SK-N-DZ (cell line): ENCODE measurements around the gene NCOA1.
A peak's percentile ranks its signal among the peaks of the same experiment; 100 is the strongest.
"Not testable (repeated sequence)": the region's sequence is repeated elsewhere in the genome, so short reads cannot be mapped to it uniquely, and the experiment has no call there.

Source experiments
- DNase-seq: peaks from one replicate; pipeline ENCODE4 v3.0.0-alpha.2; 2015; ENCODE audit warnings: low spot score

Gene NCOA1

DNA sequence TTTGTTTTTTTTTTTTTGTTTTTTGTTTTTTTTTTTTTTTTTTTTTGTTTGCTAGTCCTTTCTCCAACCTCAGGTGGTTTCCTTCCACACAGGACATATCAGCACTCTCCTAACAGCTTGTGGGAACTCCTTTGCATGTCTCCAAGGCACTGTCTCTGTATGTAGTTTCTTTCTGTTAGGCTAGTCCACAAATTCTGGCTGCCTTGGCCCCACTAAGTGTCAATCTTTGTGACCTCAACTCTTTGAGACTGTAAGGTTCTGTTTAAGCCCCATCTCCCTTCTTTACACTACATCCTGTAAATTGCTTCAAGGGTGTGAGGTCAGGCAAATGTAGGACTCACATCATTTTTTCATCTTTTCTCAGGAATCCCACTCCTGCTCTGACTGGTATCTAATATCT, 85.1 kb downstream of the NCOA1 start:
- no peak for DNase-seq

DNA sequence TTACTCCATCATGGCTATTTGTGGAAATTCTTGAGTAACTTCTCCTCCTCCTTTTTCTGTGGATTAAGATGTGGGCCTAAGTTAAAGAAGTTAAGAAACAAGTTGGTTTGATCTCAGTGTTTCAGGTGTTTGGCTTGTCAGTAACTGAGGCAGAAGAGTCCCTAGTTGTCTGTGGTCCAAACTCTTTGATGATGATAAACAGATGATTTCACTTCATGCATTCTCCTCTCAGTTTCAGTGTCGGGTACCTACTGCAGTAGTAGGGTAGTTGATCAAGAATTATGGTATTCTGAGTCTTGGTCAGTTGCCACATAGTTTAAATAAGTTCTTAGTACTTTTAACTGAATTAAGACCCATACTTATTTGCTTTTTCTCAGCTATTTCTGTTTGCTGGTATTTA, 85.6 kb downstream of the NCOA1 start:
- DNase-seq: no peak

DNA sequence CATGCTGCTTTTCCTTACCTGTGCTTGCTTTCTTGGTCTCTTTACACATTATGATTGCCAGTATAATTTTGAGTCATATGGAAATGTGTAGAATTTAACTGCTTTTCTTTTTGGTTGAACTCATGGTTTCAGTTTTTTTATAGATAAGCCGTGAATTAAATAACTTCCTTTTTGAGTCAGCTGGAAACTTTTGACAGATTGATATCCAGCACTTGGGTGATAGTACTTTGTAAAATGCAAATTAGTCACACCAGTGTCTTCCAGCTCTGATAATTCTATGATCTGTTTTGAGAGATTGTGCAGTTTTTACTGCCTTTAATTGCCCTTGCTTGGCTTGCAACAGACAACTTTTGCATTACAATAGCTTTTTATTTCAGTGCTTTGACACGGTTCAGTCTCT, 86.4 kb downstream of the NCOA1 start:
- no peak for DNase-seq

DNA sequence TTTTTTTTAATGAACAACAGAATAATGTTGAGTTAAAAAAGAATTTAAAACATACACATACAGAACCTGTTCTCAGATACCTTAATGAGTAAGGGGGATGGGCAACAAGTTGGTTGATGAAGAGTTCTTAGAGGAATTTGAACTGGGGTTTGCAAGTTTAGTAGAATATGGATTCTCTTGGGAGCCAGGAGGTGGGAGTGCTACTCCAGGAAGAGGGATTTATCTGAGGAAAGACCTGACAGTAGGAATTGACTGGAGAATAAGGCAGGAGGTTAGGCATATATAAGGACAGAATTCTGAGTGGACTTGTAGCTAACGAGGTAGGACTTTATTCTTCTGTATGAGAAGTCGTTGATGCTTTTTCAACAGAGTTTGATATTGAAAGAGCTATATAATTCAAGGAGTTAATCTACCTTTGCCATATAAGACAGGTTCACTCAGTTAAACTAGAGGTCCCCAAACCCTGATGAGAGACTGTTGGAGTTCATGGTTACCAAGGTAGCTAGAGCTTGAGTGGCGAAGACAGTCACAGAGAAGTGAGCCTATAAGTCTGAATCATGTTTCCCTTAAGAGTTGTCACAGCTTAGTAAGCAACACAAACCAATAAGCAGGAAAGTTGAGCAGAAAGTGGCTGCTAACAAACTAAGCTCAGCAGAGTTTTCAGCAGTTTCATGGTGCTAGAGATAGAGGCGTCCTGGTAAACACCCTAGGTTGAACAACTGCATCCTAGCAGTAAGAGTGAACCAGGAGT, 88.2 kb downstream of the NCOA1 start:
- no peak for DNase-seq

DNA sequence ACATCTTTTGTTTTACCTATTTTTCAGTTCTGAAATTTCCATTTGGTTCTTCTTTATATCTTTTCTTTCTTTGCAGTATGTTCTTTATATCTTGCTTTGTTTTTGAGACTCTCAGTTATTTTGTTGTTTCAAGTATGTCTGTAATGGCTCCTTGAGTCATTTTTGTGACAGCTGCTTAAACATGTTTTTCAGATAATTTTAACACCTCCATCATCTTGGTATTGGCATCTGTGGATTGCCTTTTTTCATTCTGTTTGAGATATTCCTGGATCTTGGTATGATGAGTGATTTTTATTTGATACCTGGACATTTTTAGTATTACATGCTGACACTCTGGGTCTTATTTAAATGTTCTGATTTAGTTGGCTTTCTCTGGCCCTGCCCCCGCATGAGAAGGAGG, 89.5 kb downstream of the NCOA1 start:
- no peak for DNase-seq

DNA sequence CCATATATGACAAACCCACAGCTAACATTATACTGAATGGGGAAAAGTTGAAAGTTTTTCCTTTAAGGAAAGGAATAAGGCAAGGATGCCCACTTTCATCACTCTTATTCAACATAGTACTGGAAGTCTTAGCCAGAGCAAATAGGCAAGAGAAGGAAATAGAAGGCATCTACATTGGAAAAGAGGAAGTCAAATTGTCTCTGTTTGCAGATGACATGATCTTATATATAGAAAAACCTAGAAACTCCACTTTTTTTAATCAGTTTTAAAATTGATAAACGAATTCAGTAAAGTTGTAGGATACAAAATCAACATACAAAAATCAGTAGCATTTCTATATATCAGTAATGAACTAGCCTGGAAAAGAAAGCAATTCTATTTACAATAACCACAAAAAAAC, 90.9 kb downstream of the NCOA1 start:
- not testable (repeated sequence) for DNase-seq

DNA sequence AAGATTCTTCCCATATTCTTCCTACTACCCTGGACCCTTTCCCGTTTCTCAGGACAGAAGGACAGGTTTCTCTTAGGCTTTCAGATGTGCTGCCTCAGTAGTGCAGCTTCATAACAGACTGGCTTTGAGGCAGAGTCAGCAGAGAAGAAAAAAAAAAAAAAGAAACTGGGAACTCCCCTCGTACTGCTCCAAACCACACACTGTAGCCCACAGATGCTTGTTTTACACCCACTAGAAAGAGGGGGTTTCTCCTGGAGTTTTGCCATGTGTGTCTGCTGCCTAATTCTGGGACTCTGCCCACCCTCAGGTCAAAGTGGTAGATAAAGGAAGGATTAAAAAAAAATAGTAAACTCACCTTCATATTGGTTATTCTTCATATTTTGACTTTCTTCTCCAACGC, 95.9 kb downstream of the NCOA1 start:
- no peak for DNase-seq

DNA sequence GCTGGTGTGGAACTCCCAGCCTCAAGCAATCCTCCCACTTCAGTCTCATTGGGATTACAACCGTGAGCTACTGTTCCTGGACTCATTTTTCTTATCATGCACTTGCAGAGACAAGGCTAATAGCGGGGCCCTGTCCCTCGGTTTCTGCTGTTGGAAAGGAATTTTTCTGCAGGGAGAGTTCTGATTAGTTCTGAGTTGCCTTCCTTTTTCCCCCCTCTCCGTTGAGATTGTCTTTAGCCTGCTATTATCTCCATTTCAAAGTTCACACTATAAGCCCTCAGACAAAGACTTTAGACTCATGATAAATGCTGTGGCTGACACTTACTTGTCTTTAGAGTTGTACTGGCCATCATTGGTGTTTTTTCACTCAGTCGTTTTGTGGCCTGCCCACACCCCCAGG, 97.2 kb downstream of the NCOA1 start:
- no peak for DNase-seq

DNA sequence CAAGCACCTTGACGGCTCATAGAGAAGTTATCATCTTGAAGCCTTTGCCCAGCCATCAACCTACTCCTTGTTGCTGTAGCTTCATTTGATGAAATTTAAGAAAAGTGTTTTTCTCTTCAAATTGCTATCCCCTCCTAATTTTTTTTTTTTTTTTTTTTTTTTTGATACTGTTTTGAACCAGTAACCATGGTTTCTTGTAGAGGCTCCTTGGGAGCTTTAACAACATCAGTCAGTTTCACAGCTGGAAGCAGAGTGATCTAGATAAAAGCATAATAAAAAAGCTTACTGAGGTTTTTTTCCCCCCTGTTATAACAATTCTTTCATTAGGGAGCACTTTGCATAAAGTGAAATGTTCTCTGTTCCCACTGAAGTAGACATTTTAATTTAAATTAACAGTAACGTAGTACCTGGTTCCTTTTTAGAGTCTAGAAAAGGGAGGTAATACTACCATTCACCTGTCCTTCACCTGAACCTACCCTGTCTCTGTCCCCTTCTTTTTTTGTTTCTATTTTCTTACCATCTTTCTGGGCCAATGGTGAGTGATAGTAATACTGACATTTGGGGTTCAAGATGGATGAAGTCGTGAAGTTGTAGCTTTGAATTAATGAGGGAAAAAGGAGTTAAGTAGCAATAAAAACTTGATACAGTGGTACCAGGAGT, 101.5 kb downstream of the NCOA1 start:
- no peak for DNase-seq

DNA sequence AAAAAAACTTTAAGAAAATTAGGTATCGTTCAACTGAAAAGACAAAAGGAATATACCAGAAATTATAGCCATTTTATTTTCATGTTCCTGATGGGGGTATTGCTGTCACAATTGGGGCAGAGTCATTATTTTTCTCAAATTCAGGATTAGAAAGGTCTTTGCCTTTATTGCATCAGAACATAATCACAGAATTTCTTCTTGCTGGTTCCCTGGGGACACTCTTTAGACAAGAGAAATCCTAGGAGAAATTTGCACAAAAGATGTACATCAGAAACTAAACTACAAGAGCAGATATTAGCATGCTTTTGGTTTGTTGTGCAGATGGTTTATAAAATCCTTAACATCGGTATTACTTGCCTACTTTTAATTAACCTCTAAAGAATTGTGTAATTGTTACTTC, 103.2 kb downstream of the NCOA1 start:
- no peak for DNase-seq

DNA sequence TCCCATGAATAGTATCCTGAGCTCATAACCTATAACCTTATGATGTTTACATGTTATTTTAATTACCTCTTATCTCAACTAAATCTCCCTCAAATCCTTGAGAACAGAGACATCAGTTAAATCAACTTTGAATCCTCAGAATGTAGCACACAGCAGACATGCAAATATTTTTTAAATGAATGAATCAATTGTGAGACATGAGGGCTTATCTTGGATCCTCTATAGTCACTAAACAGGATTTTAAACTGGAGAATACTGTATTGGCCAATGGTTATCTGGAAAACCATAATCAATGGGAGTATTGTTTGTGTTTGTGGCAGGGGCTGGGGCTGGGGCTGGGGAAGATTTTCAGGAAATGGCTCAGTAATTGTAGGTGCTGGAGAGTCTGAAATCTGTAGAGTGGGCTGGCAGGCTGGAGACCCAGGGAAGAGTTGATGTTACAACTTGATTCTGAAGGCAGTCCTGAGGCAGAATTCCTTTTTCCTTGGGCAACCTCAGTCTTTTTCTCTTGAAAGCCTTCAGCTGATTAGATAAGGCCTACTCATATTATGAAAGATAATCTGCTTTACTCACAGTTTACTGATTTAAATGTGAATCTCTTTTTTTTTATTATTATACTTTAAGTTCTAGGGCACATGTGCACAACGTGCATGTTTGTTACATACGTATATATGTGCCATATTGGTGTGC, 106.3 kb downstream of the NCOA1 start:
- DNase-seq: no peak

DNA sequence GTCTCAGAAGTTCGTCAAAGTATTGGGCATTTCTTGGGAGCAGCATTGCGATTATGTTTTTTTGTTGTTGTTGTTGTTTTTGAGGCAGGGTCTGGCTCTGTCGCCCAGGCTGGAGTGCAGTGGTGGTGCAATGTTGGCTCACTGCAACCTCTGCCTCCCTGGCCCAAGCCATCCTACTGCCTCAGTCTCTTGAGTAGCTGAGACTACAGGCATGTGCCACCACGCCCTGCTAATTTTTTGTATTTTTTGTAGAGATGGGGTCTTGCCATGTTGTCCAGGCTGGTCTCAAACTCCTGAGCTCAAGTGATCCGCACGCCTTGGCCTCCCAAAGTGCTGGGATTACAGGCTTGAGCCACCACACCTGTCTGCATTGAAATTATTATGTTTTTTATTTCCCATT, 109.1 kb downstream of the NCOA1 start:
- DNase-seq: not testable (repeated sequence)

DNA sequence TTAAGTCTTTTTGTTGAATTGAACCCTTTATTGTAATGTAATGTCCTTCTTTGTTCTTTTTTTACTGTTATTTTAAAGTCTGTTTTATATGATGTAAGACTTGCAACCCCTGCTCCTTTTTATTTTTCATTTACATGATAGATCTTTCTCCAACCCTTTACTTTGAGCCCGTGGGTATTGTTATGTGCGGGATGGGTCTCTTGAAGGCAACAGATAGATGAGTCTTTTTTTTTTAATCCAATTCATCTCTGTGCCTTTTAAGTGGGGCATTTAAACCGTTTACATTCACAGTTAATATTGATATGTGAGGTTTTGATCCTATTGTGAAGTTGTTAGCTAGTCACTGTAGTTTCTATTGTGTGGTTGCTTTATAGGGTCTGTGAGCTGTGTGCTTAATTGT, 120.6 kb downstream of the NCOA1 start:
- DNase-seq: no peak

DNA sequence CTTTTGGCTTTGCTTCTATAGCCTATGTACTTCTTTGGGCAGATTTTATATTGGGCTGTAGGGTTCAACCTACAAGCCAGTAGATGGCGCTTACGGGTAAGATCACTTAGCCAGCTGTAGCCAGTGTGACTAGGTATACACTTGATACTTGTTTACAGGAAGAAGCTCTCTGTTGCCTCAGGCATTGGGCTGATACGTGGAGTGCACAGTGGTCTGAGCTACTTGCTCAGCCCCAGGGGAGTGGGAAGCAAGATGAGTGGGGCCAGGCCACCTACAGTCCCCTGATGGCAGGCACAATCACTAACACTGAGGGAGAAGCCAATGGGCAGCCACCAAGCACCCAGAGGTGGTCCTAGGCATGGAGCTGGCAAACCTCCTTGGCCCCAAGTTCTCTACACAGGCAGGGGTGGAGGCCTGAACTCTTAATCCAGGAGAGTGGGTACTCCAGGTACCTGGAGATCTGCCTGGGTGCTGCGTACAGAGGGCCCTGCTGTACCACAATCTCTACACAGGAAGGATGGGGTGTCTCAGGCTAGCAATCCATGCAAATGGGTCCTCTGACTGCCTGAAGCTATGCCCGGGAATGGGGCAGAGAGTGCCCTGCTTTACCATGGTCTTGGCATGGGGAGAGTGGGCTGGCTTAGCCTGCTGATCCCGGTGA, 122.2 kb downstream of the NCOA1 start:
- peak; percentile 10 for DNase-seq

DNA sequence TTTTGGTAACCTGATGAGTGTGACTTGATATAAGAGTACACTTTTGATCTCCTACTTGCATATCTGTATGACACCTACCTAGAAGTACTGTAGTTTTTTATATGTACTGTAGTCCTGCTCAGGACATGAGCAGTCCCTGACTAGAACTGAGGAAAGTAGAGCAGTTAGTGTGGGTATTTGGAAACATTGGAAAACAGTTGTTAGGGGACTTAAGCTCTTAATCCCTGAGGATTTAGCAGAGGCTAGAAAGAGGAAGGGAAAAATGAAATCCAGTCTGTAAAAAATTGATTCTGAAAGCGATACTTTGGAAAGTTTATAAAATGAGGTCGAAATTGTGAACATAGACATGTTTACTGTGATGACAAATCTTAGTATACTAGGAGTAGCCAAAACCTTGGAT, 125.6 kb downstream of the NCOA1 start:
- no peak for DNase-seq

DNA sequence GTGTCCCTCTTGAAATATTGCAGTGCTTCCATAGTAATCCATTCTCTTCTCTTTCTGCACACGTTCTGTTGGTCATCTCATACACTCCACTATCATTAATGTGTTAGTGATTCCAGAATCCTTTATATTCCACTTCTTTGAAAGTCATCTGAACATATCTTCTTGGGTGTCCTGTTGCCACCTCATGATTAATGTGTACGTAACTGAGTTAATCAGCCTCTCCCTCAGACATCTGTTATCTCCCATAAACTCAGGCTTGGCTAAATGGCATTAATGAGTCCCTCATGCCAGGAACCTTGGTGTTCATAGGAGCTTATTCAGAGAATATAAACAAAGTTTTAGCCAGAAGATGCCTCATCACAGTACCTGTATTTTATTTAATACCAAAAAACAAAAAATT, 126.4 kb downstream of the NCOA1 start:
- no peak for DNase-seq

DNA sequence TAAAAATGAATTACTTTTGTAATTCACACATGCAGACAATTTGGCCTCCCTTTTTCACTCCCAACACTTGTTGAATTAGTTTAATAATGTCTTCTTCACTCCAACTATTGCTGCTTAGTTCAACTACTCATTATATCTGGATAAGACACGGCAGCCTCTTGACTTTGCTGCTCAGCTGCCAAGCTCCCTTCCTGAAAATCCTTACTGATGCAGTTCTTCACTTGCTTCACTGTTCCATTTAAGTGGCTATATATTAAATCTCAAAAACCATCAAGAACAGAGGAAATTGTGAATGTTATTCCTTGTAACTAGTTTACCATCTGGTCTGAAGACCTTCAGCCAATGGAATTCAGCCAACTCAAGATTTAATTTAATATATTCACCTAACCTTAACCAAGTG, 127.1 kb downstream of the NCOA1 start:
- no peak for DNase-seq

DNA sequence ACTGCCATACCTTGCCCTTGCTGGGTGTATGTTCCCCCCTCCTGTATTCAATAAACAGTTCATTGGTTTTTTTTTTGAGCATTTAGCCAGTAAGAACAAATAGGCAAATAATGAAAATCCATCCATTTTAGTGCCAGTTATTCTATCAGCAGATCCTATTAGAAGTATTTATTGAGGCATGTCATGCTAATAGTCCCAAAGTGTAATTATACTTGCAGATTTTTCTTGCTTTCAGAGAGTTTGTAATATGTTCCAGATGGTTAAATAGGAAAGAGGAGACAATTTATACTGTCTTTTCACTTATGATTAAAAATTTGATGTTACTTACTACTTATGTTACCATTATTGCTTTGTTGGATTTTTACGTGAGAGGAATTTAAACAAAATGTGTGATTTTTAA, 127.6 kb downstream of the NCOA1 start:
- no peak for DNase-seq

DNA sequence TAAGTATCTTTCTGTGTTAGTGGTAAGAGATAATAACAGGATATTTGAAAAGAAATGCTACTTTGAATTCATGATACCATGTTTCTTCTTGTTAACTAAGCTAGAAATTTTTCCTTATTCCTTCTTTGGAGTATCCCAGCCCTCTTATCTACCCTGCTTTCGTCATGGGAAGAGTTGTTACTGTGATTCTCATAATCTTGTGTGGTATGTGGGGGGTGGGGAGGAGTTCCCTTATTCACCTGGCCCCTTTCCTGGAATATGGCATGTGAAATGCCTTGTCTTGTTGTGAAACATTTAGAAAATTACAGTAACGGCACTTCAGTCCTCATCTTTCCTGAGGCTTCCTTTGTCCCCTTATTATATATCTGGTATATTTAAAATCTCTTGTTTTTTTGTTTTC, 129.9 kb downstream of the NCOA1 start:
- DNase-seq: no peak

DNA sequence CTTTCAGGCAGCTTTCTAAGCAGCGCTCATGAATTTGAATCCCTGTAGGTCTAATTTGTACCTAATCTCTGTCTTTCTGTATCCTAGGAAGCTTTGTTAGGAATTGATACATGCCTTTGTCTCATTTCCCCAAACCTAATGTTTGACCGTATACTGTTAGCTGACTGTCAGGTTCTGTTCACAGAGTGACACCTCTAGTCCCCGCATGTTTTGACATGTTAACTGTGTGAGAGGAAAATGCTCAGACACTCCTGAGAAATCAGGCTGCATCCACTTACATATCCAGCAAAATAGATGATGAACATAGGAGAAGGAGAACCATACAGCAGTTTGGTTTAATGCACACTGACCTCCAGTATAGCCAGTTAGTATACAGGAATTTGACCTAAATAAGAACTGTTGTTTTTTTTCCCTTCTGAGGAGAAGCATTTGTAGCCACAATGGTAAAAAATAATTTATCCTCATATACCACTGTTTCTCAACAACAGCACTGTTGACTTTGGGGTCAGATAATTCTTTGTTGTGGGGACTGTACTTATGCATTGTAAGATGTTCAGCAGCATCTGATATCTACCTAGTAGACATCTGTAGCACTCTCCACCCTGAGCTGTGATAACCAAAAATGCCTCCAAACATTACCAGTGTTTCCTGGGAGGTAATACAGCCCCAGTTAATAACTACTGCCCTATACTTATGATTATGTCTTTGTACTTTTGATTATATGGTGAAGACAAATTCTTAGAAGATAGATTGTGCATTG, 130.9 kb downstream of the NCOA1 start:
- DNase-seq: no peak

DNA sequence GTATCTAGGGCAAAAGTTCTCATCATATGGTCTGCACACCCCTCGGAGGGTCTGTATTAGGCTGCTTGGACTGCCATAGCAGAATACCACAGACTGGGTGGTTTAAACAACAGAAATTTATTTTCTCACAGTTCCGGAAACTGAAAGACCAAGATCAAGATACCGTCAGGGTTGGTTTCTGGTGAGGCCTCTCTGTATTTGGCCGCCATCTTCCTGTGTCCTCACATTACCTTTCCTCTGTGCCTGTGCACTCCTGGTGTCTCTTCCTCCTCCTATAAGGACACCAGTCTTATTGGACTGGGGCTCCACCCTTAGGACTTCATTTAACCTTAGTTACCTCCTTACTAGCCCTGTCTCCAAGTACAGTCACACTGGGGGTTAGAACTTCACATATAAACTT, 132.5 kb downstream of the NCOA1 start:
- DNase-seq: no peak

DNA sequence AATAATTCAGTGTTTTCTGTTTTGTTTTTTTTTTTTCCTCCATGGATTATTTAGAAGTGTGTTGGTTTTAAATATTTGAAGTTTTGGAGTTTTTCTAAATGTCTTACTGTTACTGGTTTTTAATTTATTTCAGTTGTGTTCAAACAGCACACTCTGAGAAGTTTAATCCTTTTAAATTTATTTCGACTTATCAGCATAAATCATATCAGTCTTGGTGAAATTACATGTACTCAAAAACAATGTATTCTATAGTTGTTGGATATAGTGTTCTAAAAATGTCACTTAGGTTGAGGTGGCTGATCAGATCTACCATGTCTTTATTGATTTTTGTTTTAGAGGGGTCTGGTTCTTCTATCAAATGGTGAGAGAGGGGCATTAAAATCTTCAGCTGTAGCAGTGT, 134.7 kb downstream of the NCOA1 start:
- DNase-seq: no peak
